ENCODE measurements around the gene TBC1D14. TPM values are rescaled to one million over a fixed set of nuclear protein-coding genes. Genes with fewer than 3 reads are reported as not detected.
A peak's percentile ranks its signal among the peaks of the same experiment; 100 is the strongest.

The TBC1D14 gene
- total and polyA plus RNA-seq, 2 of the 4 experiments (the other 2 are of a cell fraction) = 31.7 to 40.7 TPM

GRCh38 chr4:7023901-7024300, 114.3 kb downstream of the TBC1D14 start:
- H3K9ac ChIP-seq (ENCODE audit: low read depth, low read length) = no peak overlapping the region
- no peaks in the 10 kb centered on the region for H3K27me3 ChIP-seq (ENCODE audit: control insufficient read depth, insufficient read depth, low read length)
- ChIA-PET CTCF (no interaction called here), POLR2A (ENCODE audit: unreplicated experiment) (no interaction called here)
- peaks cover 20 to 58% of the 10 kb centered on the region in 2 experiments; a peak in 3 of 4 replicates for H3K79me1 ChIP-seq (ENCODE audit: low read depth in 1 of 2, low read length in 2 of 2)
- H3K4me1 ChIP-seq (ENCODE audit: control insufficient read depth, insufficient read depth, low read length) = peaks cover 10% of the 10 kb centered on the region
- in situ Hi-C loops (cut with MboI; ENCODE audit: low sequenced_read_pairs) (no loop called here), intact Hi-C loops (cut with micrococcal nuclease) (no loop called here), dilution Hi-C loops (cut with HindIII; ENCODE audit: low sequenced_read_pairs, unreplicated experiment) (no loop called here)
- no peak overlapping the region for H3K14ac ChIP-seq (replicated peaks; ENCODE audit: low read depth, low read length)
- H4K20me1 ChIP-seq (ENCODE audit: insufficient read depth, low read length) = no peaks in the 10 kb centered on the region
- peaks cover 20% of the 10 kb centered on the region for H3K9me1 ChIP-seq (ENCODE audit: insufficient read depth, low read length)
- no peak overlapping the region for H2BK120ac ChIP-seq (ENCODE audit: low read depth, low read length)
- no peak overlapping the region for H3K27ac ChIP-seq (ENCODE audit: insufficient read depth, low read length)
- no peak for DNase-seq
- no peak overlapping the region for H3K56ac ChIP-seq (ENCODE audit: extremely low read depth, insufficient read depth, low read length)
- no peak overlapping the region; the same call in 1 of the 2 replicates for H3K4ac ChIP-seq (ENCODE audit: low read depth, low read length)
- H2AFZ ChIP-seq (replicated peaks; ENCODE audit: low read length, poor library complexity) = no peak overlapping the region
- peaks cover 38% of the 10 kb centered on the region for H3K36me3 ChIP-seq (ENCODE audit: control insufficient read depth, insufficient read depth, low read length)
- no peak overlapping the region for H4K8ac ChIP-seq (ENCODE audit: low read depth in 2 of 2, low read length in 2 of 2)
- no peak overlapping the region for H2BK15ac ChIP-seq (ENCODE audit: low read depth, low read length)
- no peak overlapping the region for H3K4me3 ChIP-seq (ENCODE audit: insufficient read depth, low read depth, low read length)
- no peak overlapping the region for H3K23ac ChIP-seq (ENCODE audit: low read depth, low read length)
- TF ChIP-seq CHD1 (IDR thresholded peaks at IDR 0.05; ENCODE audit: low read depth, low read length) = no peak
- no peak for TF ChIP-seq MAZ (IDR thresholded peaks at IDR 0.05; ENCODE audit: borderline replicate concordance, low read depth, low read length)
- TF ChIP-seq CEBPB (IDR thresholded peaks at IDR 0.05; ENCODE audit: low read depth, low read length) = no peak
- TF ChIP-seq, protein P1, sequence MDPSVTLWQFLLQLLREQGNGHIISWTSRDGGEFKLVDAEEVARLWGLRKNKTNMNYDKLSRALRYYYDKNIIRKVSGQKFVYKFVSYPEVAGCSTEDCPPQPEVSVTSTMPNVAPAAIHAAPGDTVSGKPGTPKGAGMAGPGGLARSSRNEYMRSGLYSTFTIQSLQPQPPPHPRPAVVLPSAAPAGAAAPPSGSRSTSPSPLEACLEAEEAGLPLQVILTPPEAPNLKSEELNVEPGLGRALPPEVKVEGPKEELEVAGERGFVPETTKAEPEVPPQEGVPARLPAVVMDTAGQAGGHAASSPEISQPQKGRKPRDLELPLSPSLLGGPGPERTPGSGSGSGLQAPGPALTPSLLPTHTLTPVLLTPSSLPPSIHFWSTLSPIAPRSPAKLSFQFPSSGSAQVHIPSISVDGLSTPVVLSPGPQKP (IDR thresholded peaks at IDR 0.05; ENCODE audit: borderline replicate concordance, low read depth, low read length) = no peak
- no peak for TF ChIP-seq MXI1 (IDR thresholded peaks at IDR 0.05; ENCODE audit: borderline replicate concordance, low read depth, low read length)
- no peak for TF ChIP-seq RAD21 (IDR thresholded peaks at IDR 0.05; ENCODE audit: low read length)
- no peak for TF ChIP-seq FOS (IDR thresholded peaks at IDR 0.05; ENCODE audit: low read depth, low read length)
- TF ChIP-seq, protein P2, sequence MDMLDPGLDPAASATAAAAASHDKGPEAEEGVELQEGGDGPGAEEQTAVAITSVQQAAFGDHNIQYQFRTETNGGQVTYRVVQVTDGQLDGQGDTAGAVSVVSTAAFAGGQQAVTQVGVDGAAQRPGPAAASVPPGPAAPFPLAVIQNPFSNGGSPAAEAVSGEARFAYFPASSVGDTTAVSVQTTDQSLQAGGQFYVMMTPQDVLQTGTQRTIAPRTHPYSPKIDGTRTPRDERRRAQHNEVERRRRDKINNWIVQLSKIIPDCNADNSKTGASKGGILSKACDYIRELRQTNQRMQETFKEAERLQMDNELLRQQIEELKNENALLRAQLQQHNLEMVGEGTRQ (IDR thresholded peaks at IDR 0.05; ENCODE audit: low read depth, low read length) = no peak
- no peak for TF ChIP-seq BHLHE40 (IDR thresholded peaks at IDR 0.05; ENCODE audit: low read depth, low read length)
- TF ChIP-seq NFE2L2 (IDR thresholded peaks at IDR 0.05; ENCODE audit: low read depth, low read length) = no peak
- TF ChIP-seq, protein P3, sequence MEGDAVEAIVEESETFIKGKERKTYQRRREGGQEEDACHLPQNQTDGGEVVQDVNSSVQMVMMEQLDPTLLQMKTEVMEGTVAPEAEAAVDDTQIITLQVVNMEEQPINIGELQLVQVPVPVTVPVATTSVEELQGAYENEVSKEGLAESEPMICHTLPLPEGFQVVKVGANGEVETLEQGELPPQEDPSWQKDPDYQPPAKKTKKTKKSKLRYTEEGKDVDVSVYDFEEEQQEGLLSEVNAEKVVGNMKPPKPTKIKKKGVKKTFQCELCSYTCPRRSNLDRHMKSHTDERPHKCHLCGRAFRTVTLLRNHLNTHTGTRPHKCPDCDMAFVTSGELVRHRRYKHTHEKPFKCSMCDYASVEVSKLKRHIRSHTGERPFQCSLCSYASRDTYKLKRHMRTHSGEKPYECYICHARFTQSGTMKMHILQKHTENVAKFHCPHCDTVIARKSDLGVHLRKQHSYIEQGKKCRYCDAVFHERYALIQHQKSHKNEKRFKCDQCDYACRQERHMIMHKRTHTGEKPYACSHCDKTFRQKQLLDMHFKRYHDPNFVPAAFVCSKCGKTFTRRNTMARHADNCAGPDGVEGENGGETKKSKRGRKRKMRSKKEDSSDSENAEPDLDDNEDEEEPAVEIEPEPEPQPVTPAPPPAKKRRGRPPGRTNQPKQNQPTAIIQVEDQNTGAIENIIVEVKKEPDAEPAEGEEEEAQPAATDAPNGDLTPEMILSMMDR (conservative IDR thresholded peaks at IDR 0.05; ENCODE audit: low read depth, low read length) = no peak
- TF ChIP-seq RCOR1 (IDR thresholded peaks at IDR 0.05; ENCODE audit: insufficient replicate concordance, low read length) = no peak
- no peak for TF ChIP-seq RFX5 (IDR thresholded peaks at IDR 0.05; ENCODE audit: low read depth, low read length)
- no peak for TF ChIP-seq SMC3 (IDR thresholded peaks at IDR 0.05; ENCODE audit: low read depth, low read length)
- TF ChIP-seq POLR2A (IDR thresholded peaks at IDR 0.05; ENCODE audit: low read depth, low read length) = no peak
- no peak for TF ChIP-seq MAFK (IDR thresholded peaks at IDR 0.05; ENCODE audit: low read depth, low read length)
- peak overlapping the region; percentile 60 for H2AK5ac ChIP-seq (ENCODE audit: low read depth, low read length)
- H4K5ac ChIP-seq (ENCODE audit: low read depth, low read length) = no peak overlapping the region
- H3K4me2 ChIP-seq (ENCODE audit: low read depth, low read length) = no peak overlapping the region
- 100% methylated on average over 4 of the region's 12 CpGs; no CpG with 5 or more reads in 1 of the 2 experiments for WGBS, 2 experiments (ENCODE audit: extremely low coverage in 2 of 2, insufficient read length in 1 of 2)
- no peak overlapping the region for H2AK9ac ChIP-seq (replicated peaks; ENCODE audit: low read depth, low read length, poor library complexity)
- no TSS peak for BruUV-seq (replicated peaks)
- no peak for ATAC-seq (ENCODE audit: low read depth)
- no peak overlapping the region for H4K91ac ChIP-seq (ENCODE audit: insufficient read depth, low read depth, low read length)
- no peak overlapping the region for H2BK5ac ChIP-seq (ENCODE audit: low read depth, low read length, poor library complexity, severe bottlenecking)
- H3K9me3 ChIP-seq (ENCODE audit: control insufficient read depth, insufficient read depth, low read length) = no peaks in the 10 kb centered on the region
- H3K18ac ChIP-seq (ENCODE audit: low read depth, low read length) = no peak overlapping the region
- peak overlapping the region; percentile 34; the same call in 1 of the 2 replicates for H2BK20ac ChIP-seq (ENCODE audit: low read depth, low read length)
